ENCODE measurements around the gene LAMA3.
A peak's percentile ranks its signal among the peaks of the same experiment; 100 is the strongest.
"Not testable (repeated sequence)": the region's sequence is repeated elsewhere in the genome, so short reads cannot be mapped to it uniquely, and the experiment has no call there.

Gene LAMA3

GRCh38 chr18:23704806-23705205 lies 15.6 kb downstream of the LAMA3 start:
- DNase-seq: no peak

- no peak for DNase-seq
These were observed 17.9 kb downstream of the LAMA3 start for GRCh38 chr18:23706971-23707640.

GRCh38 chr18:23710068-23710527 lies 20.8 kb downstream of the LAMA3 start:
- DNase-seq: no peak

- no peak for DNase-seq
These were observed 21.7 kb downstream of the LAMA3 start for GRCh38 chr18:23710946-23711345.

- no peak for DNase-seq
These were observed 22.2 kb downstream of the LAMA3 start for GRCh38 chr18:23711426-23711825.

GRCh38 chr18:23712445-23712844 lies 23.2 kb downstream of the LAMA3 start:
- no peak for DNase-seq

- DNase-seq: no peak
These were observed 25.3 kb downstream of the LAMA3 start for GRCh38 chr18:23714576-23714975.

GRCh38 chr18:23716079-23716478 lies 26.8 kb downstream of the LAMA3 start:
- DNase-seq: not testable (repeated sequence)

- DNase-seq: peak; percentile 54
These were observed 27.3 kb downstream of the LAMA3 start for GRCh38 chr18:23716516-23716915.

- DNase-seq: no peak
These were observed 27.7 kb downstream of the LAMA3 start for GRCh38 chr18:23716966-23717365.

GRCh38 chr18:23718243-23718720 lies 29.0 kb downstream of the LAMA3 start:
- DNase-seq: peak; percentile 71

GRCh38 chr18:23718731-23719130 lies 29.5 kb downstream of the LAMA3 start:
- DNase-seq: no peak

- DNase-seq: peak; percentile 85
These were observed 30.5 kb downstream of the LAMA3 start for GRCh38 chr18:23719634-23720201.

- DNase-seq: no peak
These were observed 32.6 kb downstream of the LAMA3 start for GRCh38 chr18:23721696-23722480.

- no peak for DNase-seq
These were observed 33.4 kb downstream of the LAMA3 start for GRCh38 chr18:23722646-23723045.

GRCh38 chr18:23723121-23723520 lies 33.9 kb downstream of the LAMA3 start:
- DNase-seq: no peak

- no peak for DNase-seq
These were observed 35.4 kb downstream of the LAMA3 start for GRCh38 chr18:23724681-23725080.

- no peak for DNase-seq
These were observed 36.1 kb downstream of the LAMA3 start for GRCh38 chr18:23725351-23725750.

- no peak for DNase-seq
These were observed 36.8 kb downstream of the LAMA3 start for GRCh38 chr18:23725827-23726661.

- no peak for DNase-seq
These were observed 38.6 kb downstream of the LAMA3 start for GRCh38 chr18:23727707-23728493.

- DNase-seq: no peak
These were observed 41.6 kb downstream of the LAMA3 start for GRCh38 chr18:23730857-23731256.

GRCh38 chr18:23731861-23732260 lies 42.6 kb downstream of the LAMA3 start:
- no peak for DNase-seq

Measured in amniotic stem cell (primary cell).